IMR-90 (cell line): Measurements from ENCODE around the gene XIST. TPM values are rescaled to one million over a fixed set of nuclear protein-coding genes. Genes with fewer than 3 reads are reported as not detected.
"Not testable (repeated sequence)": the region's sequence is repeated elsewhere in the genome, so short reads cannot be mapped to it uniquely, and the experiment has no call there.

Experiments used
- ATAC-seq: fragments of 200-7000 bp; cut with Tn5 transposase; 2 replicates; pipeline ENCODE4 v1.9.1; 2020; ENCODE audit warnings: low read depth, mild to moderate bottlenecking, moderate library complexity
- BruUV-seq: library from RNA; stranded (reverse); fragments of 400-500 nt; replicated peaks from 2 replicates; lab custom pipeline; 2021; lab: Mats Ljungman, UMichigan
- CTCF ChIA-PET: fragments of 300-600 bp; formaldehyde crosslinking; extraction: SDS; loops from one replicate; lab custom pipeline; 2021; ENCODE audit warnings: antibody characterized with exemption; lab: Yijun Ruan, JAX
- POLR2A ChIA-PET: fragments of 300-600 bp; sonication (Branson Sonifier 250); formaldehyde crosslinking; loops from one replicate; lab custom pipeline; 2022; ENCODE audit warnings: antibody characterized with exemption; ENCODE audit not compliant: unreplicated experiment; lab: Charles Lee
- DNase-seq: peaks from one replicate; pipeline ENCODE4 v3.0.0; 2013
- H2AFZ ChIP-seq: replicated peaks from 2 replicates; pipeline ENCODE3; 2013; ENCODE audit warnings: low read length, mild to moderate bottlenecking; ENCODE audit not compliant: poor library complexity
- H2AK5ac ChIP-seq: 2 replicates; pipeline ENCODE4 v1.6.1; 2013; ENCODE audit warnings: low read depth, low read length, inconsistent platforms
- H2AK9ac ChIP-seq: replicated peaks from 2 replicates; pipeline ENCODE3; 2013; ENCODE audit warnings: mild to moderate bottlenecking, low read depth, low read length, moderate library complexity; ENCODE audit not compliant: poor library complexity
- H2BK120ac ChIP-seq: 2 replicates; pipeline ENCODE4 v1.6.1; 2013; ENCODE audit warnings: low read depth, low read length, inconsistent platforms
- H2BK15ac ChIP-seq: 3 replicates; pipeline ENCODE4 v1.6.1; 2013; ENCODE audit warnings: low read depth, low read length, inconsistent platforms
- H2BK20ac ChIP-seq: 2 replicates; pipeline ENCODE4 v1.6.1; 2013; ENCODE audit warnings: low read depth, mild to moderate bottlenecking, inconsistent platforms, low read length, moderate library complexity
- H2BK5ac ChIP-seq: 2 replicates; pipeline ENCODE4 v1.6.1; 2013; ENCODE audit warnings: mild to moderate bottlenecking, low read depth, low read length, inconsistent platforms; ENCODE audit not compliant: poor library complexity, severe bottlenecking
- H3K14ac ChIP-seq: replicated peaks from 2 replicates; pipeline ENCODE4 v1.6.1; 2013; ENCODE audit warnings: low read depth, low read length, inconsistent platforms
- H3K18ac ChIP-seq: 2 replicates; pipeline ENCODE4 v1.6.1; 2013; ENCODE audit warnings: low read depth, low read length, control low read depth
- H3K23ac ChIP-seq: 2 replicates; pipeline ENCODE4 v1.6.1; 2013; ENCODE audit warnings: low read depth, low read length, inconsistent platforms
- H3K27ac ChIP-seq: 2 replicates; pipeline ENCODE4 v1.5.1; 2013; ENCODE audit warnings: mild to moderate bottlenecking, control low read depth, low read length; ENCODE audit not compliant: insufficient read depth
- H3K27me3 ChIP-seq: 2 replicates; pipeline ENCODE4 v1.6.1; 2013; ENCODE audit warnings: low read length; ENCODE audit not compliant: control insufficient read depth, insufficient read depth
- H3K36me3 ChIP-seq: 2 replicates; pipeline ENCODE4 v1.6.1; 2013; ENCODE audit warnings: low read length, mixed read lengths; ENCODE audit not compliant: control insufficient read depth, insufficient read depth
- H3K4ac ChIP-seq: 2 replicates; pipeline ENCODE4 v1.6.1; 2013; ENCODE audit warnings: low read depth, low read length, inconsistent platforms
- H3K4me1 ChIP-seq: 2 replicates; pipeline ENCODE4 v1.6.1; 2013; ENCODE audit warnings: low read length, mixed read lengths; ENCODE audit not compliant: control insufficient read depth, insufficient read depth
- H3K4me2 ChIP-seq: 2 replicates; pipeline ENCODE4 v1.6.1; 2013; ENCODE audit warnings: low read depth, mild to moderate bottlenecking, control low read depth, low read length, moderate library complexity
- H3K4me3 ChIP-seq: 2 replicates; pipeline ENCODE4 v1.5.1; 2013; ENCODE audit warnings: low read depth, mild to moderate bottlenecking, control low read depth, low read length, moderate library complexity; ENCODE audit not compliant: insufficient read depth
- H3K56ac ChIP-seq: 2 replicates; pipeline ENCODE4 v1.6.1; 2013; ENCODE audit warnings: low read length, inconsistent platforms; ENCODE audit not compliant: insufficient read depth; ENCODE audit errors: extremely low read depth
- H3K79me1 ChIP-seq, 2 experiments: 2 replicates each; pipeline ENCODE4 v1.6.1; 2013; ENCODE audit warnings: low read length in 2 of 2, inconsistent platforms in 1 of 2, low read depth in 1 of 2
- H3K9ac ChIP-seq: 2 replicates; pipeline ENCODE4 v1.6.1; 2013; ENCODE audit warnings: low read depth, low read length, control low read depth
- H3K9me1 ChIP-seq: 2 replicates; pipeline ENCODE4 v1.6.1; 2013; ENCODE audit warnings: low read length, inconsistent platforms; ENCODE audit not compliant: insufficient read depth
- H3K9me3 ChIP-seq: 2 replicates; pipeline ENCODE4 v1.6.1; 2013; ENCODE audit warnings: low read length; ENCODE audit not compliant: control insufficient read depth, insufficient read depth
- H4K20me1 ChIP-seq: 2 replicates; pipeline ENCODE4 v1.6.1; 2013; ENCODE audit warnings: low read length, inconsistent platforms; ENCODE audit not compliant: insufficient read depth
- H4K5ac ChIP-seq: 2 replicates; pipeline ENCODE4 v1.6.1; 2013; ENCODE audit warnings: mild to moderate bottlenecking, low read depth, low read length, control low read depth
- H4K8ac ChIP-seq, 2 experiments: 2 replicates each; pipeline ENCODE4 v1.6.1; 2013; ENCODE audit warnings: low read depth in 2 of 2, low read length in 2 of 2, control low read depth in 1 of 2, inconsistent platforms in 1 of 2
- H4K91ac ChIP-seq: 2 replicates; pipeline ENCODE4 v1.6.1; 2013; ENCODE audit warnings: low read depth, low read length, inconsistent platforms; ENCODE audit not compliant: insufficient read depth
- WGBS, 2 experiments: methylation state at CpG; one replicate each; pipeline versions ENCODE4 v1.1.5 to v1.1.7; 2013; ENCODE audit warnings: missing lambda C conversion rate in 2 of 2; ENCODE audit not compliant: insufficient read length in 1 of 2; ENCODE audit errors: extremely low coverage in 2 of 2; 5-methylcytosine and 5-hydroxymethylcytosine counted together
- dilution Hi-C: fragments of 300-500 bp; cut with HindIII; formaldehyde crosslinking; loops from one replicate; pipeline ENCODE4 v1.14.3; 2018; ENCODE audit warnings: low sequenced_read_pairs; ENCODE audit not compliant: unreplicated experiment
- in situ Hi-C: fragments of 300-500 bp; cut with MboI; formaldehyde crosslinking; loops from 3 replicates; pipeline ENCODE4 v1.14.3; 2019; ENCODE audit warnings: low sequenced_read_pairs, inconsistent platforms, mixed read lengths
- intact Hi-C: fragments of 100-400 bp; cut with micrococcal nuclease; formaldehyde crosslinking; loops from 2 replicates; pipeline ENCODE4 v1.10.0; 2022
- polyA plus RNA-seq, 3 experiments: library from polyadenylated mRNA; depleted of rRNA; stranded (reverse); fragments of >200 nt; gene quantifications; 2 replicates each; pipeline ENCODE4 v1.2.3, GENCODE V29; 2012; ENCODE audit warnings: low replicate concordance in 1 of 3
- total RNA-seq: library from RNA; depleted of rRNA; stranded (reverse); fragments of >200 nt; gene quantifications from 2 replicates; pipeline ENCODE4 v1.2.3, GENCODE V29; 2012

XIST gene
- total and polyA plus RNA-seq, 2 of the 4 experiments (the other 2 are of a cell fraction) = 48.9 to 159 TPM

DNA sequence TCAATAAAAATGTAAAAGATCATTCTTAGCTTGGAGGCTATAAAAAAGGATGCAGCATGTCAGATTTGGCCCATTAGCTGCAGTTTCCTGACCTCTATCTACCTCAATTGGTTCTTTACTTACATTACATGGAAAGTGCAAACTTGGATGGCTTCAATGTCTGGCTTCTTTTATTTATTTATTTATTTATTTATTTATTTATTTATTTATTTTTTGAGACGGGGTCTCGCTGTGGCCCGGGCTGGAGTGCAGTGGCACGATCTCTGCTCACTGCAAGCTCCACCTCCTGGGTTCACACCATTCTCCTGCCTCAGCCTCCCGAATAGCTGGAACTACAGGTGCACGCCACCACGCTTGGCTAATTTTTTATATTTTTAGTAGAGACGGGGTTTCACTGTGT, 60.0 kb downstream of the XIST start:
- H3K9ac ChIP-seq, H2BK120ac ChIP-seq, H3K4me1 ChIP-seq, H3K14ac ChIP-seq, H3K23ac ChIP-seq, H2AK9ac ChIP-seq, H2BK15ac ChIP-seq, DNase-seq, dilution Hi-C loops, H3K4ac ChIP-seq, H3K9me3 ChIP-seq, H3K9me1 ChIP-seq, H2BK20ac ChIP-seq, H4K91ac ChIP-seq, H4K20me1 ChIP-seq, H3K27me3 ChIP-seq, H3K4me3 ChIP-seq, BruUV-seq, in situ Hi-C loops, H2AK5ac ChIP-seq, H2AFZ ChIP-seq, intact Hi-C loops, ATAC-seq, H4K8ac ChIP-seq, H3K27ac ChIP-seq, H3K56ac ChIP-seq, H4K5ac ChIP-seq, POLR2A ChIA-PET, H3K36me3 ChIP-seq, H3K18ac ChIP-seq, H3K4me2 ChIP-seq, H3K79me1 ChIP-seq, H2BK5ac ChIP-seq: not testable (repeated sequence)
- CTCF ChIA-PET = interaction anchor here (0.5 kb wide), 1 partner anchor 254 kb away, joined by 3 read pairs; no protein-coding TSS in a partner anchor
- WGBS, 2 experiments = no CpG with 5 or more reads among the region's 8 CpGs
